OCI-LY3 (cell line): ENCODE measurements around the gene IFT122.
"Not testable (repeated sequence)": the region's sequence is repeated elsewhere in the genome, so short reads cannot be mapped to it uniquely, and the experiment has no call there.

ENCODE experiments used
- H2AFZ ChIP-seq: fragments of 200-600, 300-600 bp; shearing (Covaris generic); 2 replicates; pipeline ENCODE4 v1.6.0; 2014; ENCODE audit warnings: antibody characterized with exemption, low read depth, low read length
- H3K27ac ChIP-seq: fragments of 200-600, 300-600 bp; sonication (generic); 2 replicates; pipeline ENCODE4 v1.5.1; 2014; ENCODE audit warnings: mild to moderate bottlenecking, low read length, moderate library complexity, mixed read lengths
- H3K27me3 ChIP-seq: fragments of 200-600, 300-600 bp; sonication (generic); 2 replicates; pipeline ENCODE4 v1.6.1; 2014; ENCODE audit warnings: low read depth, low read length, mixed read lengths
- H3K36me3 ChIP-seq: fragments of 200-600, 300-600 bp; sonication (generic); replicated peaks from 2 replicates; pipeline ENCODE3; 2014; ENCODE audit warnings: low read depth, low read length, mixed read lengths
- H3K4me1 ChIP-seq: fragments of 300-600, 200-600 bp; sonication (generic); 2 replicates; pipeline ENCODE4 v1.6.1; 2014; ENCODE audit warnings: low read length, mixed read lengths
- H3K4me2 ChIP-seq: fragments of 200-600, 300-600 bp; sonication (generic); 2 replicates; pipeline ENCODE4 v1.6.1; 2014; ENCODE audit warnings: low read length, mixed read lengths
- H3K4me3 ChIP-seq: fragments of 300-600, 200-600 bp; sonication (generic); 2 replicates; pipeline ENCODE4 v1.5.1; 2014; ENCODE audit warnings: antibody characterized with exemption, mild to moderate bottlenecking, low read length, moderate library complexity
- H3K79me2 ChIP-seq: fragments of 300-600, 200-600 bp; shearing (Covaris generic); 2 replicates; pipeline ENCODE4 v1.6.1; 2014; ENCODE audit warnings: mild to moderate bottlenecking, low read length, mixed read lengths
- H3K9ac ChIP-seq: fragments of 300-600, 200-600 bp; shearing (Covaris generic); 2 replicates; pipeline ENCODE4 v1.6.0; 2014; ENCODE audit warnings: mild to moderate bottlenecking, low read length, moderate library complexity
- H3K9me3 ChIP-seq: fragments of 200-600, 300-600 bp; shearing (Covaris generic); 2 replicates; pipeline ENCODE4 v1.6.1; 2014; ENCODE audit warnings: low read length, mixed read lengths; ENCODE audit not compliant: insufficient read depth
- H4K20me1 ChIP-seq: fragments of 200-600, 300-600 bp; sonication (generic); 2 replicates; pipeline ENCODE4 v1.6.1; 2016; ENCODE audit warnings: low read length, mixed read lengths; ENCODE audit not compliant: insufficient read depth
- CTCF ChIP-seq: fragments of 200-600, 300-600 bp; sonication (generic); IDR thresholded peaks from 2 replicates; pipeline ENCODE4 v1.5.1; 2014; ENCODE audit warnings: antibody characterized with exemption, low read length, low read depth
- EZH2phosphoT487 ChIP-seq: fragments of 200-600 bp; shearing (Covaris generic); IDR thresholded peaks from 2 replicates; pipeline ENCODE4 v1.6.1; 2018; ENCODE audit warnings: antibody characterized with exemption, mixed run types, low read depth

The IFT122 gene

GRCh38 chr3:129543999-129544398 is 104.0 kb downstream of the IFT122 start:
- H3K4me2 ChIP-seq, result no peak overlapping the region
- H3K9ac ChIP-seq, result no peak overlapping the region
- H3K9me3 ChIP-seq, result no peaks in the 10 kb centered on the region
- no peaks in the 10 kb centered on the region for H3K4me1 ChIP-seq
- no peaks in the 10 kb centered on the region for H3K27me3 ChIP-seq
- H2AFZ ChIP-seq, result no peak overlapping the region
- no peak for TF ChIP-seq EZH2phosphoT487
- TF ChIP-seq CTCF, result no peak
- no peaks in the 10 kb centered on the region for H4K20me1 ChIP-seq
- H3K79me2 ChIP-seq, result no peaks in the 10 kb centered on the region
- no peaks in the 10 kb centered on the region for H3K36me3 ChIP-seq
- no peak overlapping the region for H3K27ac ChIP-seq
- no peak overlapping the region for H3K4me3 ChIP-seq

GRCh38 chr3:129545951-129546350 is 105.9 kb downstream of the IFT122 start:
- H3K79me2 ChIP-seq, result not testable (repeated sequence)

GRCh38 chr3:129547241-129547640 is 107.2 kb downstream of the IFT122 start:
- H2AFZ ChIP-seq, result no peak overlapping the region
- no peak for TF ChIP-seq CTCF
- no peak for TF ChIP-seq EZH2phosphoT487

More at GRCh38 chr3:129545951-129546350, 105.9 kb downstream of the IFT122 start:
- H3K9ac ChIP-seq, H3K4me1 ChIP-seq, H4K20me1 ChIP-seq, H3K27ac ChIP-seq, H3K36me3 ChIP-seq, H2AFZ ChIP-seq, H3K9me3 ChIP-seq, H3K4me2 ChIP-seq, H3K4me3 ChIP-seq, H3K27me3 ChIP-seq: not testable (repeated sequence)

GRCh38 chr3:129548104-129548965 is 108.3 kb downstream of the IFT122 start:
- no peak overlapping the region for H3K9ac ChIP-seq
- H4K20me1 ChIP-seq, result no peaks in the 10 kb centered on the region
- no peak overlapping the region for H3K4me3 ChIP-seq
- H3K9me3 ChIP-seq, result no peaks in the 10 kb centered on the region
- H2AFZ ChIP-seq, result no peak overlapping the region
- H3K27me3 ChIP-seq, result peaks cover 6% of the 10 kb centered on the region; the same call in 1 of the 2 replicates
- H3K27ac ChIP-seq, result no peak overlapping the region
- TF ChIP-seq EZH2phosphoT487, result no peak
- no peak for TF ChIP-seq CTCF
- H3K4me2 ChIP-seq, result no peak overlapping the region
- no peaks in the 10 kb centered on the region for H3K4me1 ChIP-seq
- no peaks in the 10 kb centered on the region for H3K36me3 ChIP-seq
- no peaks in the 10 kb centered on the region for H3K79me2 ChIP-seq

More at GRCh38 chr3:129547241-129547640, 107.2 kb downstream of the IFT122 start:
- Histone ChIP-seq H3K79me2 (no peaks in the 10 kb centered on the region), H3K9ac (no peak overlapping the region), H3K4me2 (no peak overlapping the region), H3K27ac (no peak overlapping the region), H3K9me3 (no peaks in the 10 kb centered on the region), H3K4me3 (no peak overlapping the region), H3K27me3 (no peaks in the 10 kb centered on the region), H3K4me1 (no peaks in the 10 kb centered on the region), H3K36me3 (no peaks in the 10 kb centered on the region), H4K20me1 (no peaks in the 10 kb centered on the region)
